ENCODE measurements around the gene ACOXL.
"Not testable (repeated sequence)": the region's sequence is repeated elsewhere in the genome, so short reads cannot be mapped to it uniquely, and the experiment has no call there.

Gene ACOXL

GRCh38 chr2:110732422-110733413 is at the start of gene ACOXL:
Gene ACOXL, plus strand, starts transcription at chr2:110732573. Its CDS starts 35,817 bp downstream, at chr2:110768390.
- DNase-seq = no peak

GRCh38 chr2:110682872-110683271 is 49.5 kb upstream of the ACOXL start:
- no peak for DNase-seq

- DNase-seq = not testable (repeated sequence)
Measured at GRCh38 chr2:110687775-110688484, 44.4 kb upstream of the ACOXL start.

GRCh38 chr2:110688594-110689091 is 43.7 kb upstream of the ACOXL start:
- DNase-seq = no peak

- DNase-seq = no peak
Measured at GRCh38 chr2:110690083-110690965, 42.0 kb upstream of the ACOXL start.

- DNase-seq = peak; percentile 50
Measured at GRCh38 chr2:110691612-110692258, 40.6 kb upstream of the ACOXL start.

GRCh38 chr2:110695146-110695898 is 37.1 kb upstream of the ACOXL start:
- peak; percentile 88 for DNase-seq

GRCh38 chr2:110698253-110698652 is 34.1 kb upstream of the ACOXL start:
- not testable (repeated sequence) for DNase-seq

- no peak for DNase-seq
Measured at GRCh38 chr2:110702514-110703380, 29.6 kb upstream of the ACOXL start.

- no peak for DNase-seq
Measured at GRCh38 chr2:110707386-110707965, 24.9 kb upstream of the ACOXL start.

GRCh38 chr2:110708455-110708854 is 23.9 kb upstream of the ACOXL start:
- no peak for DNase-seq

- no peak for DNase-seq
Measured at GRCh38 chr2:110712737-110713136, 19.6 kb upstream of the ACOXL start.

- DNase-seq = no peak
Measured at GRCh38 chr2:110713513-110714362, 18.6 kb upstream of the ACOXL start.

GRCh38 chr2:110714452-110715224 is 17.7 kb upstream of the ACOXL start:
- no peak for DNase-seq

GRCh38 chr2:110716959-110717645 is 15.3 kb upstream of the ACOXL start:
- no peak for DNase-seq

- DNase-seq = no peak
Measured at GRCh38 chr2:110717734-110718133, 14.6 kb upstream of the ACOXL start.

- no peak for DNase-seq
Measured at GRCh38 chr2:110718382-110718781, 14.0 kb upstream of the ACOXL start.

Measured in hematopoietic multipotent progenitor cell treated with erythropoietin and hydrocortisone succinate and interleukin-3 and kit ligand, for 6 days (in vitro differentiated cells).